ENCODE results near the gene RDH5. TPM values are rescaled to one million over a fixed set of nuclear protein-coding genes. Genes with fewer than 3 reads are reported as not detected.

RDH5 gene
- total and polyA plus RNA-seq, 4 experiments from 2014 or later, result 1.4 to 32.5 (median 15.9) TPM

DNA sequence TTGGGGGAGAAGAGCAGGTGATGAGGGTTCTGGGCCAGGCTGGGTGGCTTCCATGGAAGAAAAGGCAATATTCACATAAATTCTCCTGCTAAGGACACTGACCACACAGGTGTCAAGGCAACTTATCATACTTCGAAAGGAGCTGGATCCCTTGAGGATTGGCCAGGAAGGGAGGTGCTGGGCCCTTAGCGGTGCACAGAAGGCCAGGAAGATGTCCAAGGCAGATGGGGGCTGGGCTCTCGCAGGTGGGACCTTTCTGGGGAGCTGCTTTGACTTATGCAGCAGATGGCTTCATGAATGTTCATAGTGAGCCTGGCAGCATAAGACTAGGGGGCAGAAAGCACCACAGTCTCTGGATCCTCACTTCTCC is 4.7 kb downstream of the RDH5 start:
- POLR2A ChIA-PET (ENCODE audit: partially characterized antibody), result interaction anchor here (0.9 to 3.8 kb wide), 6 partner anchors 9 to 249 kb away, joined by 3 to 27 read pairs (median 4); partner anchors contain the start of gene BLOC1S1
- no peak overlapping the region for H3K4me3 ChIP-seq (ENCODE audit: low read length in 2 of 2)
- CTCF ChIA-PET (ENCODE audit: partially characterized antibody), result interaction anchor here (0.8 to 4.8 kb wide), 9 partner anchors 9 to 316 kb away, joined by 3 to 61 read pairs (median 3); partner anchors contain the start of genes BLOC1S1 and ORMDL2
- peaks cover 12% of the 10 kb centered on the region for H3K36me3 ChIP-seq (ENCODE audit: insufficient read depth, low read length)
- Mint-ChIP-seq H3K4me3 (peak overlapping the region in 2 of 8 donors; percentile 27 to 61), H3K9me3 (peaks cover 0 to 1% (median 0%) of the 10 kb centered on the region in 8 donors), H3K27ac (peak overlapping the region; percentile 19 to 86 (median 79)), H3K36me3 (peaks cover 4 to 23% of the 10 kb centered on the region in 2 donors), H3K4me1 (peaks cover 24 to 54% (median 38%) of the 10 kb centered on the region in 4 donors), H3K27me3 (no peaks in the 10 kb centered on the region)
- no peaks in the 10 kb centered on the region for H3K9me3 ChIP-seq (ENCODE audit: control insufficient read depth in 1 of 2, low read length in 2 of 2)
- no peak for DNase-seq
- H3K27me3 ChIP-seq (ENCODE audit: insufficient read depth, low read length), result no peaks in the 10 kb centered on the region
- peaks cover 30% of the 10 kb centered on the region for H3K4me1 ChIP-seq (ENCODE audit: insufficient read depth, low read length)
- no peak overlapping the region for H3K27ac ChIP-seq (ENCODE audit: low read depth, low read length)
- intact Hi-C loops (cut with micrococcal nuclease), result loop anchor here (1.0 kb wide), 1 partner anchor 12 kb away; no protein-coding TSS in a partner anchor

DNA sequence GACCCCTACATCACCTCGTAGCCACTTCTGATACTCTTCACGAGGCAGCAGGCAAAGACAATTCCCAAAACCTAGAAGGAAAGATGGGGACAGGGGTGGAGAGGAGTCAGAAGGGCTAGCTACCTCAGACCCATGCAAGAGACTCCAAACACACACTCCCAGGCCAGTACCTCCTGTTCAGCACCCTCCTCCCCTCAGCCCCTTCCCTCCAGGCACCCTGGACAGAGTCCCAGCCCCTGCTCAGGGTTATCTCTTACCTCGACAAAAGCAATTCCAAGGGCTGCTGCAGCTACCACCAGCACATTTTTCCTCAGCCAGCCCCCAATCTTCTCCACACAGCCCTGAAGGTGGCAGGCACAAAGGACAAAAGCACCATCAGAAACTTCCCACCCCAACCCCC is 5.4 kb downstream of the RDH5 start:
- Histone ChIP-seq H3K36me3 (ENCODE audit: insufficient read depth, low read length) (peaks cover 6% of the 10 kb centered on the region), H3K4me1 (ENCODE audit: insufficient read depth, low read length) (peaks cover 32% of the 10 kb centered on the region), H3K27me3 (ENCODE audit: insufficient read depth, low read length) (no peaks in the 10 kb centered on the region), H3K9me3 (ENCODE audit: control insufficient read depth in 1 of 2, low read length in 2 of 2) (no peaks in the 10 kb centered on the region), H3K27ac (ENCODE audit: low read depth, low read length) (no peak overlapping the region), H3K4me3 (ENCODE audit: low read length in 2 of 2) (no peak overlapping the region)
- H3K4me3 Mint-ChIP-seq, result peak overlapping the region in 2 of 8 donors; percentile 39 to 61
- no peaks in the 10 kb centered on the region for H3K27me3 Mint-ChIP-seq
- intact Hi-C loops (cut with micrococcal nuclease), result no loop called here
- ChIA-PET CTCF (ENCODE audit: partially characterized antibody) (interaction anchor here (0.8 to 4.8 kb wide), 7 partner anchors 9 to 271 kb away, joined by 3 to 61 read pairs (median 3); partner anchors contain the start of gene BLOC1S1), POLR2A (ENCODE audit: partially characterized antibody) (interaction anchor here (0.9 to 3.8 kb wide), 6 partner anchors 8 to 248 kb away, joined by 3 to 27 read pairs (median 4); partner anchors contain the start of gene BLOC1S1)
- H3K27ac Mint-ChIP-seq, result peak overlapping the region in 5 of 7 donors; percentile 29 to 85 (median 82)
- H3K36me3 Mint-ChIP-seq, result peaks cover 4 to 20% of the 10 kb centered on the region in 2 donors
- DNase-seq, result no peak
- H3K9me3 Mint-ChIP-seq, result peaks cover 0 to 1% (median 0%) of the 10 kb centered on the region in 8 donors
- H3K4me1 Mint-ChIP-seq, result peaks cover 30 to 56% (median 42%) of the 10 kb centered on the region in 4 donors

DNA sequence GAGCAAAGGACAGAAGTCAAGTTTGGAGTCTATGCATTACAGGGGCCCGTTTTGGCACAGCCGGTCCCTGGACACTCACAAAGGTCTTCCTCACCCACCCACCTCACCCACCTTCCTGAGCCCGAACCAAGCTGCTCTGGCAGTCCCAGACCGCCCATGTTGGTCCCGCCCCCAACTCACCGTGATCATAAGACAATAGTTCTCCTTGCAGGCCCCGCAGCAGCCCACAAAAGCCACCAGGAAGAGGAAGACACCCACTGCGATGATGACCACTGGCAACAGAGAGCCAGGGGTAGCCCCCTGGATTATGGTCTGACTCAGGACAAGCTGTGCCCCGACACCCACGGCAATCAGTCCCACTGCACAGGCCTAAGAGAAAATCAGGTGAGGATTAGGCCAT is 6.8 kb downstream of the RDH5 start:
- Histone ChIP-seq H3K36me3 (ENCODE audit: insufficient read depth, low read length) (no peaks in the 10 kb centered on the region), H3K4me3 (ENCODE audit: low read length in 2 of 2) (no peak overlapping the region), H3K27ac (ENCODE audit: low read depth, low read length) (peak overlapping the region; percentile 60), H3K9me3 (ENCODE audit: control insufficient read depth in 1 of 2, low read length in 2 of 2) (no peaks in the 10 kb centered on the region), H3K27me3 (ENCODE audit: insufficient read depth, low read length) (no peaks in the 10 kb centered on the region), H3K4me1 (ENCODE audit: insufficient read depth, low read length) (peaks cover 28% of the 10 kb centered on the region)
- peak overlapping the region; percentile 69 to 87 (median 84) for H3K4me3 Mint-ChIP-seq
- H3K27me3 Mint-ChIP-seq, result no peaks in the 10 kb centered on the region
- H3K9me3 Mint-ChIP-seq, result peaks cover 0 to 1% (median 0%) of the 10 kb centered on the region in 8 donors
- peaks cover 32 to 52% (median 42%) of the 10 kb centered on the region in 4 donors for H3K4me1 Mint-ChIP-seq
- ChIA-PET POLR2A (ENCODE audit: partially characterized antibody) (interaction anchor here (1.3 to 3.5 kb wide), 3 partner anchors 8 to 11 kb away, joined by 3 to 42 read pairs (median 5); partner anchors contain the start of gene BLOC1S1), CTCF (ENCODE audit: partially characterized antibody) (interaction anchor here (4.7 kb wide), 1 partner anchor 12 kb away, joined by 57 read pairs; no protein-coding TSS in a partner anchor)
- peaks cover 4 to 18% of the 10 kb centered on the region in 2 donors for H3K36me3 Mint-ChIP-seq
- H3K27ac Mint-ChIP-seq, result peak overlapping the region; percentile 80 to 93 (median 88)
- no peak for DNase-seq
- intact Hi-C loops (cut with micrococcal nuclease), result no loop called here

DNA sequence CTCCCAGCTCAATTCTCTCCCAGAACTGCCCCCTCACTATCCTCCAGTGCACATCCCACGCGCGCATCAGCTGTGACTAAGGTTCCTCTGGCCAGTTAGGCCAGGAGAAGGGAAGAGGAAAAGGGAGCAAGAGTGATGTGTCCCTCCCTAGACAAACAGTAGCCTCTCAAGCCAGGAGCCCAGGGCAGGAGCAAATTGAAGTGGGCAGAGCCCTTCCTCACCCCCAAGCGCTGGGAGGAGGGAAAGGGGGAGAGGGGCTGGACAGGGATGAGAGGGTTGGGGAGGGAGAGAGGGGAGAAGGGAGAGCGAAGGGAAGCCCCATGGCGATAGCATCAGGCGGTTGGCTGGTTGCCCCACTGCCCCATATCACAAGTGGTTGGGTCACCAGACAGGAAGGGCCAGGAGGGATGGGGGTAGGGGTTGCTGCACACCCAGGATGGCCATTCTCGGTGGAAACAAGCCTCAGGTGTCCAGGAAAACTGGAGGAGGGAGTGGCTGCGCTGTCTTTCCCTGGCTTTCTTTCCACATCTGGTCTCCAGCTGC is 7.5 kb downstream of the RDH5 start:
- H3K9me3 ChIP-seq (ENCODE audit: control insufficient read depth in 1 of 2, low read length in 2 of 2), result no peaks in the 10 kb centered on the region
- Mint-ChIP-seq H3K27ac (peak overlapping the region; percentile 80 to 93 (median 88)), H3K4me1 (peaks cover 33 to 52% (median 42%) of the 10 kb centered on the region in 4 donors), H3K36me3 (peaks cover 4 to 18% of the 10 kb centered on the region in 2 donors), H3K27me3 (no peaks in the 10 kb centered on the region), H3K9me3 (peaks cover 0 to 1% (median 0%) of the 10 kb centered on the region in 8 donors), H3K4me3 (peak overlapping the region; percentile 69 to 87 (median 84))
- peaks cover 28% of the 10 kb centered on the region for H3K4me1 ChIP-seq (ENCODE audit: insufficient read depth, low read length)
- H3K27me3 ChIP-seq (ENCODE audit: insufficient read depth, low read length), result no peaks in the 10 kb centered on the region
- peak overlapping the region in 1 of 2 donors; percentile 86 for H3K4me3 ChIP-seq (ENCODE audit: low read length in 2 of 2)
- intact Hi-C loops (cut with micrococcal nuclease), result no loop called here
- no peak for DNase-seq
- ChIA-PET POLR2A (ENCODE audit: partially characterized antibody) (interaction anchor here (1.3 to 3.5 kb wide), 3 partner anchors 8 to 11 kb away, joined by 3 to 42 read pairs (median 5); partner anchors contain the start of gene BLOC1S1), CTCF (ENCODE audit: partially characterized antibody) (interaction anchor here (4.7 kb wide), 1 partner anchor 12 kb away, joined by 57 read pairs; no protein-coding TSS in a partner anchor)
- H3K27ac ChIP-seq (ENCODE audit: low read depth, low read length), result peak overlapping the region; percentile 60
- H3K36me3 ChIP-seq (ENCODE audit: insufficient read depth, low read length), result no peaks in the 10 kb centered on the region

DNA sequence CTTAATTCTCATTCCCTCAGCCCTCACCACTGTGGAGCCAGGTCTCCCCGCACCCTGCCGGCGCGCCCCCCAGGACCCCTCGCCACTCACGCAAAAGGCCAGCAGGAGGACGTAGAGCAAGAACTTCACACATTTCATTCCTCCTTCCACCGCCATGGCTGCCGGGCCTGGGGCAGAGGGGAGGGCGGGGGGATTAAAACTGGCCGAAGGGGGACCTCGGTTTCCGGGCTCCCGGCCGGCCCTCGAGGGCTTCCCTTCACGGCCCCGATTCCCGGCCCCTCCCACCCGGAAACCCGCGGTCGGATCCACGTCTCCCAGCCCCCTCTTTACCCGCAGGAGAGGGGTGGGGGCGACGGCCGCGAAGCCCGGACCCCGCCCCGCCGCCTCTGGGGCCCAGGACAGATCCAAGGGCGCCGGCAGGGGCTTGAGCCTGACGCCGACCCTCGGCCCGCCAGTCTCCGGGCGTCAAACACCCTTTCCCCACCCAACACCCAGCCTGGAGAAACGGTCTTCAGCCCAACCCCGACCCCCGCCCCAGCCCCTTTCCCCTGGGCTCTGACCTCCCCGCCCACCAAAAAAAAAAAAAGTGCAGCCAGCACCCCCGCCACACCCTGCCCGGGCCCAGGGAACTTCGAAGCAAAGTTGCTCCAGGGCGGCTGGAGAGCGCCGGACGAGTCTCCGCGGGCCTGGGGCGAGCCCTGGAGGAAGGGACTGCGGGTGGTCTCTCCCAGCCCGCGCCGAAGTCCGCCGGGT is 8.2 kb downstream of the RDH5 start:
- Histone ChIP-seq H3K4me3 (ENCODE audit: low read length in 2 of 2) (peak overlapping the region in 1 of 2 donors; percentile 86), H3K36me3 (ENCODE audit: insufficient read depth, low read length) (no peaks in the 10 kb centered on the region), H3K4me1 (ENCODE audit: insufficient read depth, low read length) (peaks cover 28% of the 10 kb centered on the region), H3K27me3 (ENCODE audit: insufficient read depth, low read length) (no peaks in the 10 kb centered on the region), H3K27ac (ENCODE audit: low read depth, low read length) (peak overlapping the region; percentile 60), H3K9me3 (ENCODE audit: control insufficient read depth in 1 of 2, low read length in 2 of 2) (no peaks in the 10 kb centered on the region)
- H3K27me3 Mint-ChIP-seq, result no peaks in the 10 kb centered on the region
- H3K4me1 Mint-ChIP-seq, result peaks cover 33 to 52% (median 42%) of the 10 kb centered on the region in 4 donors
- intact Hi-C loops (cut with micrococcal nuclease), result no loop called here
- POLR2A ChIA-PET (ENCODE audit: partially characterized antibody), result interaction anchor here (0.8 to 3.5 kb wide), 11 partner anchors 9 to 493 kb away, joined by 3 to 42 read pairs (median 5); partner anchors contain the start of genes BLOC1S1, GDF11, PYM1 and RDH5
- H3K27ac Mint-ChIP-seq, result peak overlapping the region; percentile 70 to 93 (median 88)
- H3K36me3 Mint-ChIP-seq, result peaks cover 4 to 18% of the 10 kb centered on the region in 2 donors
- no peak for DNase-seq
- peak overlapping the region; percentile 69 to 87 (median 84) for H3K4me3 Mint-ChIP-seq
- H3K9me3 Mint-ChIP-seq, result peaks cover 0 to 1% (median 0%) of the 10 kb centered on the region in 8 donors
- CTCF ChIA-PET (ENCODE audit: partially characterized antibody), result interaction anchor here (0.8 to 4.7 kb wide), 3 partner anchors 11 to 211 kb away, joined by 3 to 57 read pairs (median 9); partner anchors contain the start of gene BLOC1S1

DNA sequence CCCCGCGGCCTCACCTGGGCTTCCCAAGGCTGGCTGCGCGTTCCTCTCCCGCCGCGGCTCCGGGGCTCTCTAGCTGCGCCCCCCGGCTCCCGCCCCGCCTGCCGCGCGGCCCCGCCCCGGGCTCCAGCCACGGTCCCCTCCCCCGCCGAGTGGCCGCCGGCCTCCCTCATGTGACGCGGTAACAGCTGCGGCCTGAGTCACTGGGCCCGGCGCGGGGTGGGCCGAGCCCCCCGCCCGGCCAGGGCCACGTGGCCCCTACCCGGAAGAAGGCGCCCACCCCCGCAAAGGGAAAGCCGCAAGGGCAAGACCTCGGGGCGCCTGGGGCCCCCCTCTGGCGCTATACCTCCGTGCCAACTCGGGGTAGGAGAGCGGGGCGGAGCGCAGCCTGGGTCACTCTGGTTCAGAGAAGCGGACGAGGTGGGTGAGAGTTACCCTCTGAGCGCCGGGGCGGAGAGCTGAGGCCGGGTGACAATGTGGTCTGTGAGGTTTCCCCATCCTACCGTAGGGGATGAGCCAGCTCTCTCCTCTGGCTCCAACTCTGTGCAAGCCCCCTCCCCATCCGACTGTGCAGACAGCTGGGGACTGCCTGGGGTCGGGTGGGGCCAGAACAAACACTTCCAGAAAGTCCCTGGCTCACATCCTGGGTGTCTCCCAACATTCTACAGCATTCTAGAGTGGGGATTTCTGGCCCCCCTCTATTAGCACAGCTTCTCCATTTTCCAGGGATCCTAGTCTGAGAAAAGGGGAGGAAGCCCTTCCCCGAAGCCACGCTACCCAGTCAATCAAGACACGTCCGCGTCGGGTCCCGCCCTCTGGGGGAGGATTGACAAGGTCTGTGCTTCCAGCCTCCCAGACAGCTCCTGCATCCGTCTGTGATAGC is 9.0 kb downstream of the RDH5 start, which contains the start of gene CD63:
CD63 (minus strand) TSS at position 71 of the 880 bp plus-strand sequence. CDS start 668 bp downstream, outside the sequence.
- no peaks in the 10 kb centered on the region for H3K27me3 ChIP-seq (ENCODE audit: insufficient read depth, low read length)
- peak; percentile 34 to 71 (median 35) for DNase-seq
- H3K4me1 ChIP-seq (ENCODE audit: insufficient read depth, low read length), result peaks cover 28% of the 10 kb centered on the region
- intact Hi-C loops (cut with micrococcal nuclease), result no loop called here
- Mint-ChIP-seq H3K27ac (peak within 1 kb of the TSS; percentile 75 to 97 (median 95)), H3K9me3 (peaks cover 0 to 1% (median 0%) of the 10 kb centered on the region in 8 donors), H3K27me3 (no peaks in the 10 kb centered on the region), H3K36me3 (peaks cover 4 to 18% of the 10 kb centered on the region in 2 donors), H3K4me1 (peaks cover 33 to 52% (median 42%) of the 10 kb centered on the region in 4 donors), H3K4me3 (peak within 1 kb of the TSS; percentile 91 to 94 (median 91))
- peak within 1 kb of the TSS; percentile 60 for H3K27ac ChIP-seq (ENCODE audit: low read depth, low read length)
- H3K36me3 ChIP-seq (ENCODE audit: insufficient read depth, low read length), result no peaks in the 10 kb centered on the region
- H3K9me3 ChIP-seq (ENCODE audit: control insufficient read depth in 1 of 2, low read length in 2 of 2), result no peaks in the 10 kb centered on the region
- ChIA-PET POLR2A (ENCODE audit: partially characterized antibody) (interaction anchor here (0.7 to 3.5 kb wide), 25 partner anchors 9 to 604 kb away, joined by 3 to 42 read pairs (median 5); partner anchors contain the start of genes ANKRD52, BLOC1S1, DNAJC14 and GDF11), CTCF (ENCODE audit: partially characterized antibody) (interaction anchor here (0.8 to 4.7 kb wide), 8 partner anchors 8 to 266 kb away, joined by 3 to 57 read pairs (median 4); partner anchors contain the start of gene BLOC1S1)
- H3K4me3 ChIP-seq (ENCODE audit: low read length in 2 of 2), result peak within 1 kb of the TSS; percentile 79 to 86

Data from CD4-positive, alpha-beta memory T cell (primary cell).